IMR-90 (cell line): ENCODE measurements around the gene SEMA6D. TPM values are rescaled to one million over a fixed set of nuclear protein-coding genes. Genes with fewer than 3 reads are reported as not detected.

Source experiments
- ATAC-seq: fragments of 200-7000 bp; cut with Tn5 transposase; 2 replicates; pipeline ENCODE4 v1.9.1; 2020; ENCODE audit warnings: low read depth, mild to moderate bottlenecking, moderate library complexity
- BruUV-seq: library from RNA; stranded (reverse); fragments of 400-500 nt; replicated peaks from 2 replicates; lab custom pipeline; 2021; lab: Mats Ljungman, UMichigan
- CTCF ChIA-PET: fragments of 300-600 bp; formaldehyde crosslinking; extraction: SDS; loops from one replicate; lab custom pipeline; 2021; ENCODE audit warnings: antibody characterized with exemption; lab: Yijun Ruan, JAX
- POLR2A ChIA-PET: fragments of 300-600 bp; sonication (Branson Sonifier 250); formaldehyde crosslinking; loops from one replicate; lab custom pipeline; 2022; ENCODE audit warnings: antibody characterized with exemption; ENCODE audit not compliant: unreplicated experiment; lab: Charles Lee
- DNase-seq: peaks from one replicate; pipeline ENCODE4 v3.0.0; 2013
- H2AFZ ChIP-seq: replicated peaks from 2 replicates; pipeline ENCODE3; 2013; ENCODE audit warnings: low read length, mild to moderate bottlenecking; ENCODE audit not compliant: poor library complexity
- H2AK5ac ChIP-seq: 2 replicates; pipeline ENCODE4 v1.6.1; 2013; ENCODE audit warnings: low read depth, low read length, inconsistent platforms
- H2AK9ac ChIP-seq: replicated peaks from 2 replicates; pipeline ENCODE3; 2013; ENCODE audit warnings: mild to moderate bottlenecking, low read depth, low read length, moderate library complexity; ENCODE audit not compliant: poor library complexity
- H2BK120ac ChIP-seq: 2 replicates; pipeline ENCODE4 v1.6.1; 2013; ENCODE audit warnings: low read depth, low read length, inconsistent platforms
- H2BK15ac ChIP-seq: 3 replicates; pipeline ENCODE4 v1.6.1; 2013; ENCODE audit warnings: low read depth, low read length, inconsistent platforms
- H2BK20ac ChIP-seq: 2 replicates; pipeline ENCODE4 v1.6.1; 2013; ENCODE audit warnings: low read depth, mild to moderate bottlenecking, inconsistent platforms, low read length, moderate library complexity
- H2BK5ac ChIP-seq: 2 replicates; pipeline ENCODE4 v1.6.1; 2013; ENCODE audit warnings: mild to moderate bottlenecking, low read depth, low read length, inconsistent platforms; ENCODE audit not compliant: poor library complexity, severe bottlenecking
- H3K14ac ChIP-seq: replicated peaks from 2 replicates; pipeline ENCODE4 v1.6.1; 2013; ENCODE audit warnings: low read depth, low read length, inconsistent platforms
- H3K18ac ChIP-seq: 2 replicates; pipeline ENCODE4 v1.6.1; 2013; ENCODE audit warnings: low read depth, low read length, control low read depth
- H3K23ac ChIP-seq: 2 replicates; pipeline ENCODE4 v1.6.1; 2013; ENCODE audit warnings: low read depth, low read length, inconsistent platforms
- H3K27ac ChIP-seq: 2 replicates; pipeline ENCODE4 v1.5.1; 2013; ENCODE audit warnings: mild to moderate bottlenecking, control low read depth, low read length; ENCODE audit not compliant: insufficient read depth
- H3K27me3 ChIP-seq: 2 replicates; pipeline ENCODE4 v1.6.1; 2013; ENCODE audit warnings: low read length; ENCODE audit not compliant: control insufficient read depth, insufficient read depth
- H3K36me3 ChIP-seq: 2 replicates; pipeline ENCODE4 v1.6.1; 2013; ENCODE audit warnings: low read length, mixed read lengths; ENCODE audit not compliant: control insufficient read depth, insufficient read depth
- H3K4ac ChIP-seq: 2 replicates; pipeline ENCODE4 v1.6.1; 2013; ENCODE audit warnings: low read depth, low read length, inconsistent platforms
- H3K4me1 ChIP-seq: 2 replicates; pipeline ENCODE4 v1.6.1; 2013; ENCODE audit warnings: low read length, mixed read lengths; ENCODE audit not compliant: control insufficient read depth, insufficient read depth
- H3K4me2 ChIP-seq: 2 replicates; pipeline ENCODE4 v1.6.1; 2013; ENCODE audit warnings: low read depth, mild to moderate bottlenecking, control low read depth, low read length, moderate library complexity
- H3K4me3 ChIP-seq: 2 replicates; pipeline ENCODE4 v1.5.1; 2013; ENCODE audit warnings: low read depth, mild to moderate bottlenecking, control low read depth, low read length, moderate library complexity; ENCODE audit not compliant: insufficient read depth
- H3K56ac ChIP-seq: 2 replicates; pipeline ENCODE4 v1.6.1; 2013; ENCODE audit warnings: low read length, inconsistent platforms; ENCODE audit not compliant: insufficient read depth; ENCODE audit errors: extremely low read depth
- H3K79me1 ChIP-seq, 2 experiments: 2 replicates each; pipeline ENCODE4 v1.6.1; 2013; ENCODE audit warnings: low read length in 2 of 2, inconsistent platforms in 1 of 2, low read depth in 1 of 2
- H3K9ac ChIP-seq: 2 replicates; pipeline ENCODE4 v1.6.1; 2013; ENCODE audit warnings: low read depth, low read length, control low read depth
- H3K9me1 ChIP-seq: 2 replicates; pipeline ENCODE4 v1.6.1; 2013; ENCODE audit warnings: low read length, inconsistent platforms; ENCODE audit not compliant: insufficient read depth
- H3K9me3 ChIP-seq: 2 replicates; pipeline ENCODE4 v1.6.1; 2013; ENCODE audit warnings: low read length; ENCODE audit not compliant: control insufficient read depth, insufficient read depth
- H4K20me1 ChIP-seq: 2 replicates; pipeline ENCODE4 v1.6.1; 2013; ENCODE audit warnings: low read length, inconsistent platforms; ENCODE audit not compliant: insufficient read depth
- H4K5ac ChIP-seq: 2 replicates; pipeline ENCODE4 v1.6.1; 2013; ENCODE audit warnings: mild to moderate bottlenecking, low read depth, low read length, control low read depth
- H4K8ac ChIP-seq, 2 experiments: 2 replicates each; pipeline ENCODE4 v1.6.1; 2013; ENCODE audit warnings: low read depth in 2 of 2, low read length in 2 of 2, control low read depth in 1 of 2, inconsistent platforms in 1 of 2
- H4K91ac ChIP-seq: 2 replicates; pipeline ENCODE4 v1.6.1; 2013; ENCODE audit warnings: low read depth, low read length, inconsistent platforms; ENCODE audit not compliant: insufficient read depth
- BHLHE40 ChIP-seq: fragments of 150-350 bp; IDR thresholded peaks from 2 replicates; pipeline ENCODE4 v1.6.1; 2016; ENCODE audit warnings: mild to moderate bottlenecking, low read depth, low read length
- CEBPB ChIP-seq: IDR thresholded peaks from 2 replicates; pipeline ENCODE4 v1.6.1; 2012; ENCODE audit warnings: low read depth, low read length, improper control_type of control experiment
- ELK1 ChIP-seq: fragments of 150-350 bp; IDR thresholded peaks from 2 replicates; pipeline ENCODE4 v1.6.1; 2016; ENCODE audit warnings: low read depth, mild to moderate bottlenecking, low read length, moderate library complexity, borderline replicate concordance
- FOS ChIP-seq: fragments of 150-350 bp; IDR thresholded peaks from 2 replicates; pipeline ENCODE4 v1.6.1; 2016; ENCODE audit warnings: low read depth, low read length
- MAZ ChIP-seq: IDR thresholded peaks from 2 replicates; pipeline ENCODE4 v1.6.1; 2012; ENCODE audit warnings: low read depth, mild to moderate bottlenecking, low read length, improper control_type of control experiment, moderate library complexity, borderline replicate concordance
- MXI1 ChIP-seq: IDR thresholded peaks from 2 replicates; pipeline ENCODE4 v1.6.1; 2012; ENCODE audit warnings: low read depth, mild to moderate bottlenecking, low read length, moderate library complexity, borderline replicate concordance
- RCOR1 ChIP-seq: IDR thresholded peaks from 2 replicates; pipeline ENCODE4 v1.6.1; 2012; ENCODE audit warnings: mild to moderate bottlenecking, low read length, improper control_type of control experiment; ENCODE audit not compliant: insufficient replicate concordance
- SMC3 ChIP-seq: fragments of 150-350 bp; IDR thresholded peaks from 2 replicates; pipeline ENCODE4 v1.6.1; 2016; ENCODE audit warnings: low read depth, mild to moderate bottlenecking, antibody characterized with exemption, low read length, moderate library complexity
- WGBS, 2 experiments: methylation state at CpG; one replicate each; pipeline versions ENCODE4 v1.1.5 to v1.1.7; 2013; ENCODE audit warnings: missing lambda C conversion rate in 2 of 2; ENCODE audit not compliant: insufficient read length in 1 of 2; ENCODE audit errors: extremely low coverage in 2 of 2; 5-methylcytosine and 5-hydroxymethylcytosine counted together
- dilution Hi-C: fragments of 300-500 bp; cut with HindIII; formaldehyde crosslinking; loops from one replicate; pipeline ENCODE4 v1.14.3; 2018; ENCODE audit warnings: low sequenced_read_pairs; ENCODE audit not compliant: unreplicated experiment
- in situ Hi-C: fragments of 300-500 bp; cut with MboI; formaldehyde crosslinking; loops from 3 replicates; pipeline ENCODE4 v1.14.3; 2019; ENCODE audit warnings: low sequenced_read_pairs, inconsistent platforms, mixed read lengths
- intact Hi-C: fragments of 100-400 bp; cut with micrococcal nuclease; formaldehyde crosslinking; loops from 2 replicates; pipeline ENCODE4 v1.10.0; 2022
- polyA plus RNA-seq, 3 experiments: library from polyadenylated mRNA; depleted of rRNA; stranded (reverse); fragments of >200 nt; gene quantifications; 2 replicates each; pipeline ENCODE4 v1.2.3, GENCODE V29; 2012; ENCODE audit warnings: low replicate concordance in 1 of 3
- total RNA-seq: library from RNA; depleted of rRNA; stranded (reverse); fragments of >200 nt; gene quantifications from 2 replicates; pipeline ENCODE4 v1.2.3, GENCODE V29; 2012

The SEMA6D gene
- total and polyA plus RNA-seq, 2 of the 4 experiments (the other 2 are of a cell fraction) = 12.6 to 17.4 TPM

GRCh38 chr15:47762621-47763020 lies 45.3 kb downstream of the SEMA6D start:
- H4K91ac ChIP-seq = no peak overlapping the region
- no peaks in the 10 kb centered on the region for H4K20me1 ChIP-seq
- H3K18ac ChIP-seq = no peak overlapping the region
- no peak overlapping the region for H3K14ac ChIP-seq
- H2AK9ac ChIP-seq = no peak overlapping the region
- H3K4me3 ChIP-seq = no peak overlapping the region
- no peak overlapping the region for H2BK20ac ChIP-seq
- ATAC-seq = no peak
- WGBS, 2 experiments = no CpG with 5 or more reads among the region's 3 CpGs
- no peak overlapping the region for H3K4me2 ChIP-seq
- dilution Hi-C loops (no loop called here), in situ Hi-C loops (no loop called here), intact Hi-C loops (no loop called here)
- no TSS peak for BruUV-seq
- H3K4ac ChIP-seq = no peak overlapping the region
- H3K56ac ChIP-seq = no peak overlapping the region
- no peaks in the 10 kb centered on the region for H3K4me1 ChIP-seq
- H3K27ac ChIP-seq = no peak overlapping the region
- DNase-seq = no peak
- TF ChIP-seq SMC3 = no peak
- no peak for TF ChIP-seq MXI1
- TF ChIP-seq CEBPB = no peak
- no peak for TF ChIP-seq FOS
- TF ChIP-seq MAZ = no peak
- TF ChIP-seq RCOR1 = no peak
- TF ChIP-seq BHLHE40 = no peak
- no peak for TF ChIP-seq ELK1
- peaks cover 10% of the 10 kb centered on the region for H3K9me1 ChIP-seq
- no peaks in the 10 kb centered on the region for H3K9me3 ChIP-seq
- H2AFZ ChIP-seq = no peak overlapping the region
- no peaks in the 10 kb centered on the region for H3K27me3 ChIP-seq
- H2AK5ac ChIP-seq = no peak overlapping the region
- H3K23ac ChIP-seq = no peak overlapping the region
- H3K36me3 ChIP-seq = peaks cover 34% of the 10 kb centered on the region
- H2BK5ac ChIP-seq = no peak overlapping the region
- POLR2A ChIA-PET = no interaction called here
- CTCF ChIA-PET = no interaction called here
- peaks cover 0 to 15% of the 10 kb centered on the region in 2 experiments; a peak in 2 of 4 replicates for H3K79me1 ChIP-seq
- H3K9ac ChIP-seq = no peak overlapping the region
- no peak overlapping the region for H4K8ac ChIP-seq
- no peak overlapping the region for H2BK120ac ChIP-seq
- no peak overlapping the region for H4K5ac ChIP-seq
- H2BK15ac ChIP-seq = no peak overlapping the region
